ENCODE results near the gene SPATA33.

GRCh38 chr16:89620406-89620841 is 37.2 kb upstream of the SPATA33 start:
- TF ChIP-seq CTCF (IDR thresholded peaks at IDR 0.05 in 2 of 3, conservative IDR thresholded peaks at IDR 0.05 in 1 of 3; ENCODE audit: control insufficient read depth in 2 of 3, extremely low read depth in 1 of 3, insufficient read depth in 1 of 3, low read depth in 3 of 3, low read length in 3 of 3) (no peak), POLR2A (IDR thresholded peaks at IDR 0.05; ENCODE audit: low read depth, low read length) (no peak), RCOR1 (conservative IDR thresholded peaks at IDR 0.05; ENCODE audit: low read depth, low read length) (no peak), SP1 (IDR thresholded peaks at IDR 0.05; ENCODE audit: low read depth, low read length) (no peak), HCFC1 (IDR thresholded peaks at IDR 0.05; ENCODE audit: low read length) (no peak), POLR2AphosphoS5 (IDR thresholded peaks at IDR 0.05; ENCODE audit: low read length) (no peak), CREB1 (IDR thresholded peaks at IDR 0.05; ENCODE audit: low read depth) (no peak)

All from GM12878 (cell line).